ENCODE data around the gene C11orf68. TPM values are rescaled to one million over a fixed set of nuclear protein-coding genes. Genes with fewer than 3 reads are reported as not detected.

The C11orf68 gene
- total RNA-seq, 3 donors from 2014 or later (not counting 1 experiment from before 2014, with no cell fraction given): 19.9 to 28.3 (median 20.7) TPM

DNA sequence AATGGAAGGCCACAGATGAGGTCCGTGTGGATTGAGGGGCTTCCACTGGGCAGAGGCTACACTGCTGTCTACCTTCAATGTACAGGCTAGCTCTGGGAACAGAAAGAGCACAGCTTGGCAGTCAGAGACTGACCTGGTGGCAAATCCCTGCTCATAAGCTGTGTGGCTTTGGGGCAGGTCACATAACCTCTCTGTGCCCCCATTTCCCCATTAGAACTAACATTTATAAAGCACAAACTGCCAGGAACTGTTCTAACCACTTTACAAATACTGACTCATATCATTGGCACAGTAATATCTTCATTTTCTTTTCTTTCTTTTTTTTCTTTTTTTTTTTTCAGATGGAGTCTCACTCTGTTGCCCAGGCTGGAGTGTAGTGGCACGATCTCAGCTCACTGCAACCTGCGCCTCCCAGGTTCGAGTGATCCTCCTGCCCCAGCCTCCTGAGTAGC, 21.8 kb downstream of the C11orf68 start:
- no peaks in the 10 kb centered on the region for H3K9me3 Mint-ChIP-seq
- no peak overlapping the region for H3K27ac ChIP-seq (ENCODE audit: low read length)
- H3K27ac Mint-ChIP-seq: peak overlapping the region in 1 of 2 donors; percentile 26
- 95% methylated on average over 4 of the region's 4 CpGs for WGBS (ENCODE audit: insufficient coverage)
- no peak overlapping the region for H3K4me3 ChIP-seq (ENCODE audit: low read length)
- DNase-seq (no peak), ATAC-seq (no peak)
- no peak overlapping the region for H3K4me3 Mint-ChIP-seq
- H3K27me3 ChIP-seq (ENCODE audit: control insufficient read depth, insufficient read depth, low read length): peaks cover 5% of the 10 kb centered on the region
- H3K4me1 ChIP-seq (ENCODE audit: control insufficient read depth, insufficient read depth, low read length): peaks cover 62% of the 10 kb centered on the region
- TF ChIP-seq, protein P1, sequence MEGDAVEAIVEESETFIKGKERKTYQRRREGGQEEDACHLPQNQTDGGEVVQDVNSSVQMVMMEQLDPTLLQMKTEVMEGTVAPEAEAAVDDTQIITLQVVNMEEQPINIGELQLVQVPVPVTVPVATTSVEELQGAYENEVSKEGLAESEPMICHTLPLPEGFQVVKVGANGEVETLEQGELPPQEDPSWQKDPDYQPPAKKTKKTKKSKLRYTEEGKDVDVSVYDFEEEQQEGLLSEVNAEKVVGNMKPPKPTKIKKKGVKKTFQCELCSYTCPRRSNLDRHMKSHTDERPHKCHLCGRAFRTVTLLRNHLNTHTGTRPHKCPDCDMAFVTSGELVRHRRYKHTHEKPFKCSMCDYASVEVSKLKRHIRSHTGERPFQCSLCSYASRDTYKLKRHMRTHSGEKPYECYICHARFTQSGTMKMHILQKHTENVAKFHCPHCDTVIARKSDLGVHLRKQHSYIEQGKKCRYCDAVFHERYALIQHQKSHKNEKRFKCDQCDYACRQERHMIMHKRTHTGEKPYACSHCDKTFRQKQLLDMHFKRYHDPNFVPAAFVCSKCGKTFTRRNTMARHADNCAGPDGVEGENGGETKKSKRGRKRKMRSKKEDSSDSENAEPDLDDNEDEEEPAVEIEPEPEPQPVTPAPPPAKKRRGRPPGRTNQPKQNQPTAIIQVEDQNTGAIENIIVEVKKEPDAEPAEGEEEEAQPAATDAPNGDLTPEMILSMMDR (IDR thresholded peaks at IDR 0.05): no peak
- no peaks in the 10 kb centered on the region for H3K9me3 ChIP-seq (ENCODE audit: control insufficient read depth, insufficient read depth, low read length)
- intact Hi-C loops (cut with micrococcal nuclease): no loop called here
- H3K27me3 Mint-ChIP-seq (ENCODE audit: low read depth in 2 of 2): peaks cover 0 to 3% of the 10 kb centered on the region in 2 donors
- no peaks in the 10 kb centered on the region for H3K36me3 Mint-ChIP-seq
- no peaks in the 10 kb centered on the region for H3K36me3 ChIP-seq (ENCODE audit: control insufficient read depth, insufficient read depth, low read length)
- peaks cover 25 to 34% of the 10 kb centered on the region in 2 donors for H3K4me1 Mint-ChIP-seq

DNA sequence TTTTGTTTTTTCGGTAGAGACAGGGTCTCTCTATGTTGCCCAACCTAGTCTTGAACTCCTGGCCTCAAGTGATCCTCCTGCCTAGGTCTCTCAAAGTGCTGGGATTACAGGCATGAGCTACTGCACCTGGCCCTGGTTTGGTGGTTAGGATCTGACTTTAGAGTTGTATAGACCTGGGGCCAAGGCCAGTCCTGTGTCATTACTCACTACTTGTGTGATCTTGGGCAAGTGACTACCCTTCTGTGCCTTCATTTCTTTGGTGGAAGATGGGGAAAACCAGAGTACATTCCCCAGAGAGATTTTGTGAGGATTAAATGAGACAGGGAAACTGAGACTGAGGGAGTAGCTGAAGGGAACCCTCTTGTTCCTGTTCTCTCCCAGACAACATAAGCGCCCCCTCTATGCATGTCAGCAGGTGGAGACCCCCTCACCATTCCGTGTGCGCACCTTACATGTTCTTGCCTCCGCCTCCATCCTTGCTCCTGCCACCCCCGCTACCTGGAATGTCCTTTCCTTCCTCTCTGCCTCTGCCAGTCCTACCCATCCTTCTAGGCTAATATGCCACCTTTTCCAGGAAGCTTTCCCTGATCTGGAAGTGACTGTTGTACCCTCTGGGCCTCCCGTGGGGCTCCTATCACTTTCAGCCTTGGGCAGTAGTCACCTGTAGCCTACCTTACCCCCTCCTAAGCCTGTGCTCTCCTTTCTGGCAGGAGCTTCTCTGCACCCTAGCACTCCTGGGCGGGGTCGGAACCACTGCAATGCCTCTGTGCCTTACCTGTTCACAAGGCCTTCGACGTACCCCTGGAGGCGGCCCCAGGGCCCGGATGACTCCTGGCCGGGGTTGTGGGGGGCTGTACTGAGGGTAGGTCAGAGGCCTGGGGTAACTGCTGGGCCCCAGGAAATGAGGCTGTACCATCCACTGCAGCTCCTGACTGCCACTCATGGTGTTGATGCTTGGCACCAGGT, 22.5 kb downstream of the C11orf68 start:
- peaks cover 0 to 2% of the 10 kb centered on the region in 2 donors for H3K27me3 Mint-ChIP-seq (ENCODE audit: low read depth in 2 of 2)
- no peaks in the 10 kb centered on the region for H3K9me3 ChIP-seq (ENCODE audit: control insufficient read depth, insufficient read depth, low read length)
- H3K4me1 Mint-ChIP-seq: peaks cover 20 to 32% of the 10 kb centered on the region in 2 donors
- ATAC-seq: no peak
- TF ChIP-seq, protein P1 (IDR thresholded peaks at IDR 0.05): no peak
- no peak overlapping the region for H3K4me3 Mint-ChIP-seq
- peaks cover 5% of the 10 kb centered on the region for H3K27me3 ChIP-seq (ENCODE audit: control insufficient read depth, insufficient read depth, low read length)
- no peaks in the 10 kb centered on the region for H3K36me3 ChIP-seq (ENCODE audit: control insufficient read depth, insufficient read depth, low read length)
- H3K9me3 Mint-ChIP-seq: no peaks in the 10 kb centered on the region
- H3K27ac ChIP-seq (ENCODE audit: low read length): no peak overlapping the region
- no peaks in the 10 kb centered on the region for H3K36me3 Mint-ChIP-seq
- H3K4me1 ChIP-seq (ENCODE audit: control insufficient read depth, insufficient read depth, low read length): peaks cover 62% of the 10 kb centered on the region
- no peak overlapping the region for H3K4me3 ChIP-seq (ENCODE audit: low read length)
- 96% methylated on average over 14 of the region's 14 CpGs for WGBS (ENCODE audit: insufficient coverage)
- H3K27ac Mint-ChIP-seq: peak overlapping the region in 1 of 2 donors; percentile 41
- intact Hi-C loops (cut with micrococcal nuclease): no loop called here
- DNase-seq: no peak

DNA sequence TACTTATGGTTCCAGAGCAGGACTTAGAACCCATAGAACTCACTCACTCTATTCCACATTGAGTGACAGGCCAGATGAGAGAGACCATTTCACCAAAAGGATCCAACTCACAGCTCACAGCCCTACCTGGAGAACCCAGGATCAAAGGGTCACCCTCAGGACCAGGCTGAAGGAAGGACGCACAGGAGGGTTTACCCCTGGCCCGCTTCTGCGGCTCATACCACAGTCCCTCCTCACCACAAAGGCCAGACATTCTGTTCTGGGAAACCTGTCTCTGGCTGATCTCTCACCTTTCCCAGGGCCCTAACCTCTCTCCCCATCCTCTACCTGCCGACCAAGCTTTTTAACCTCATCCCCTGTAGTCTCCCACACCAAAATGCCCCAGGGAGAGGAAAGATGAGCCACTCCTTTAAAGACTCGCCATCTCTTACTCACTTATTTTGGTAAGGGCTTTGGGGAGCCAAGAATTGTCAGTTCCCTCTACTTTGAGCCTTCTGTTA, 23.3 kb downstream of the C11orf68 start:
- TF ChIP-seq, protein P1 (IDR thresholded peaks at IDR 0.05): no peak
- 95% methylated on average over 4 of the region's 5 CpGs for WGBS (ENCODE audit: insufficient coverage)
- Mint-ChIP-seq H3K36me3 (no peaks in the 10 kb centered on the region), H3K4me3 (no peak overlapping the region), H3K9me3 (no peaks in the 10 kb centered on the region), H3K27ac (peak overlapping the region in 1 of 2 donors; percentile 41), H3K4me1 (peaks cover 20 to 31% of the 10 kb centered on the region in 2 donors), H3K27me3 (ENCODE audit: low read depth in 2 of 2) (peaks cover 0 to 2% of the 10 kb centered on the region in 2 donors)
- H3K27ac ChIP-seq (ENCODE audit: low read length): no peak overlapping the region
- H3K27me3 ChIP-seq (ENCODE audit: control insufficient read depth, insufficient read depth, low read length): peaks cover 5% of the 10 kb centered on the region
- H3K4me3 ChIP-seq (ENCODE audit: low read length): no peak overlapping the region
- intact Hi-C loops (cut with micrococcal nuclease): no loop called here
- no peaks in the 10 kb centered on the region for H3K9me3 ChIP-seq (ENCODE audit: control insufficient read depth, insufficient read depth, low read length)
- ATAC-seq (no peak), DNase-seq (no peak)
- peaks cover 57% of the 10 kb centered on the region for H3K4me1 ChIP-seq (ENCODE audit: control insufficient read depth, insufficient read depth, low read length)
- H3K36me3 ChIP-seq (ENCODE audit: control insufficient read depth, insufficient read depth, low read length): no peaks in the 10 kb centered on the region
